GM18861 (cell line): ENCODE data around the gene ZNF69.
"Not testable (repeated sequence)": the region's sequence is repeated elsewhere in the genome, so short reads cannot be mapped to it uniquely, and the experiment has no call there.

Experiments used
- ATAC-seq: cut with Tn5 transposase; IDR thresholded peaks from one replicate; pipeline ENCODE4 v1.9.1; 2021; ENCODE audit not compliant: unreplicated experiment

Gene ZNF69

GRCh38 chr19:11890634-11891033 lies 3.1 kb downstream of the ZNF69 start:
- no peak for ATAC-seq

- no peak for ATAC-seq
Observed at GRCh38 chr19:11894851-11895250, 7.3 kb downstream of the ZNF69 start.

- ATAC-seq: no peak
Observed at GRCh38 chr19:11902228-11902627, 14.6 kb downstream of the ZNF69 start.

GRCh38 chr19:11905928-11906327 lies 18.3 kb downstream of the ZNF69 start:
- ATAC-seq: no peak

GRCh38 chr19:11911937-11912336 lies 24.4 kb downstream of the ZNF69 start:
- ATAC-seq: not testable (repeated sequence)

GRCh38 chr19:11914417-11915051 lies 27.0 kb downstream of the ZNF69 start:
- not testable (repeated sequence) for ATAC-seq

- ATAC-seq: no peak
Observed at GRCh38 chr19:11921852-11922495, 34.4 kb downstream of the ZNF69 start.

GRCh38 chr19:11924886-11925650 lies 37.5 kb downstream of the ZNF69 start, which contains the start of gene ZNF700:
Gene ZNF700, plus strand, starts transcription at chr19:11925107. Its CDS starts 104 bp downstream, at chr19:11925211.
- peak; percentile 60 for ATAC-seq

GRCh38 chr19:11925651-11926187 lies 38.1 kb downstream of the ZNF69 start:
- ATAC-seq: not testable (repeated sequence)

GRCh38 chr19:11927227-11927626 lies 39.6 kb downstream of the ZNF69 start:
- no peak for ATAC-seq

- ATAC-seq: no peak
Observed at GRCh38 chr19:11931051-11931450, 43.5 kb downstream of the ZNF69 start.

- no peak for ATAC-seq
Observed at GRCh38 chr19:11931513-11931912, 43.9 kb downstream of the ZNF69 start.

GRCh38 chr19:11935829-11936228 lies 48.2 kb downstream of the ZNF69 start:
- not testable (repeated sequence) for ATAC-seq

- not testable (repeated sequence) for ATAC-seq
Observed at GRCh38 chr19:11938383-11938782, 50.8 kb downstream of the ZNF69 start.

GRCh38 chr19:11941361-11941887 lies 53.8 kb downstream of the ZNF69 start:
- not testable (repeated sequence) for ATAC-seq

GRCh38 chr19:11942008-11942842 lies 54.6 kb downstream of the ZNF69 start:
- ATAC-seq: no peak

GRCh38 chr19:11942843-11943108 lies 55.2 kb downstream of the ZNF69 start:
- no peak for ATAC-seq

- ATAC-seq: no peak
Observed at GRCh38 chr19:11944656-11945055, 57.1 kb downstream of the ZNF69 start.

GRCh38 chr19:11948646-11949045 lies 61.1 kb downstream of the ZNF69 start:
- ATAC-seq: no peak

GRCh38 chr19:11949201-11949600 lies 61.6 kb downstream of the ZNF69 start:
- ATAC-seq: no peak

GRCh38 chr19:11949614-11950080 lies 62.1 kb downstream of the ZNF69 start:
- ATAC-seq: not testable (repeated sequence)
